ENCODE results near the gene TESMIN.

Gene TESMIN

DNA sequence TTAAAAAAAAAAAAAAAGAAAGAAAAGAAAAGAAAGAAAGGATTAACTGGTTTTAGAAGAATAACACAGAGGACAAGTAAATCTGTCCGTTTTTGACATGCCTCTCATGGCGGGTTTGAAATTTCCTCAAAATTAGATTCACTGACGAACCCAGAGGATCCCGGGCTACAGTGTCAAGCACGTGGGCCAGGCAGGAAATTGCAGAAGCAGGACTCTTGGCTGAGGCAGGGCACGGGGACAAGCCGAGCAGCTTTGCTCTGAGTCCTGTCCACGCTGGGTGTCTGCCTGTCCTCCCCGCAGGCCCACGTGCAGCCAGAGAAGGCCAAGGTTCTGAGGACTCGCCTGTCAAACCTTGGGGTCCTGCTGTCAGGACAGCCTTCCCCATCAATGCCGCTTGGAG is 42.3 kb downstream of the TESMIN start:
- DNase-seq (ENCODE audit: low spot score) = no peak

DNA sequence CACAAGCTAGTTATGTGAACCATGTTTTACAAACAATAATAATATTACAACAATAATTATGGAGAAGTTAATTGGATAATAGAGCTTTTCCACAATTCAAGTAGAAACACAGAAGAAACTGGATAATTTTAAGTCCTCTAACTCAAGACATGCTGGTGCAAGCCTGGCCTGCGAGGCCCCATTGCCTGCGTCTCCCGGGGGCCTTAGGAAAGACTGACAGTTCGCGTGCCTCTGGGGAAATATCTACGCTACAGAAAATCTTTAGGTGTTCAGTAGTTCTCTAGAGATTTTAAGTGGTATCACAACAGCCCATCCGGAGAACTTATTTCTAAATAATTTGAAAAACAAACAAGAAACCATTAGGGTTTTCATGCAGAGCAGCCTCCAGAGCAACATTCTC is 43.8 kb downstream of the TESMIN start:
- no peak for DNase-seq (ENCODE audit: low spot score)

- DNase-seq (ENCODE audit: low spot score) = no peak
Observed at GRCh38 chr11:68704887-68705286, 46.4 kb downstream of the TESMIN start.

GRCh38 chr11:68698993-68699392 is 52.3 kb downstream of the TESMIN start:
- no peak for DNase-seq (ENCODE audit: low spot score)

DNA sequence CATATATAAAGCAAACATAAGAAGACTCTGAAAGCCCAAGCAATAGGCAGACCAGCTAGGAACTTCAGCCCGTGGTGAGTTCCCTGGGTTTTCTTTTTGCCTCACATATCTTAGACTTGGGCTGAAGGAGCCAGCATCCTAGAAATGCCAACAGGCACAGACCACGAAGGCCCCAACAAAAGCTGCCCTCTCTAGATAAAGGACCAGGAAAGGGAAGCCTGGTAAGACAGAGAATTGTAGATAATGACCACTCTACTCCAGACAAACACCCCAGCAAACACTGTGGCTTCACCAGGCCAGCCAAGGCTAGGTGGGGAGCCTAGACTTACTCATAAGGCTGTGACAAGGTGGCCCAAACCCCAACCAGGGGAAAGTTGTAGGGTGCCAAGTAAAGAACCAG is 55.8 kb downstream of the TESMIN start:
- DNase-seq (ENCODE audit: low spot score) = no peak

- no peak for DNase-seq (ENCODE audit: low spot score)
Observed at GRCh38 chr11:68694431-68695297, 56.7 kb downstream of the TESMIN start.

DNA sequence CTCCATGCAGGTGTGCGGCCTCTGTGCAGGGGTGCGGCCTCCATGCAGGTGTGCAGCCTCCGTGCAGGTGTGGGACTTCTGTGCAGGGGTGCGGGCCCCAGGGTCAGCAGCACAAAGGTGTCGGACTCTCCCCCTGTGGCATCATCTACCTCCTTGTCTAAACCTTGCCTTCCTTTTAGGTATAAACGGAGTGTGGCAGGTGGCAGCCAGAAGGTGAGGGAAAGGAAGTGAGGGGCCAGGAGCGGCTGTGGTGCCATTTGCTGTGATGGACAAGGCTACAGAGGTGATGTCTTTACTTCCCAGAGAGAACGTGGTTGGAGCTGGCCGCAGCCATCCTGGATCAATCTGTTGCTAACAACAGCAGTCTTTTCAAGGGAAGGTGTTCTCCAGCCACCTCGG is 57.8 kb downstream of the TESMIN start:
- DNase-seq (ENCODE audit: low spot score) = no peak

DNA sequence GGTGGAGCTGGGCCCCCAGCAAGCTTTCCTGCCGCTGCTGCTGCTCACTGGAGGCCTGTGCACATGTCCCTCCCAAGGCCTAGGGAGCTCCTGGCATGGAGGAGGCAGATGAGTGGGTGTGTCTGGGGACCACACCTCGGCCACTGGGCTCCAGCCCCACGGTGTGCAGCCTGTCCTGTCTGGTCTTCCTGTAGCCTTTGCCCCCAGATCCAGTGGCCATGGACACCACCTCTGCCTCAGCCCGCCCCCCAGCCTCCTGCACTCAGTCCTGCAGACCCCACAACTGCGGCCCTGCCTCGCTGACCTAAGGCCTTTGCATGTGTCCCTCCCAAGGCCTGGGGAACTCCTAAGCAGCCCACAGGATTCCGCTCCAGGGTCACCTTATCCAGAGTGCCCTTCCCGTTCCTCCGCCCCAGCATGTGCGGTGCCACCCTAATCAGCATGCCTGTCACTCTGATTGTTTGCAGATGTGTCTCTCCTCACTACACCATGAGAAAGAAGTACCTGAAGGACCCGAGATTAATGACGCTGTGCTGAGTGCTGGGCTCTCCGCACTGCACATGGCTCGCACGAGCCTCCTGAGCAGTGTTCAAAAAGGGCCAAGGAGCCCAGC is 58.3 kb downstream of the TESMIN start:
- no peak for DNase-seq (ENCODE audit: low spot score)

- no peak for DNase-seq (ENCODE audit: low spot score)
Observed at GRCh38 chr11:68692115-68692514, 59.2 kb downstream of the TESMIN start.

DNA sequence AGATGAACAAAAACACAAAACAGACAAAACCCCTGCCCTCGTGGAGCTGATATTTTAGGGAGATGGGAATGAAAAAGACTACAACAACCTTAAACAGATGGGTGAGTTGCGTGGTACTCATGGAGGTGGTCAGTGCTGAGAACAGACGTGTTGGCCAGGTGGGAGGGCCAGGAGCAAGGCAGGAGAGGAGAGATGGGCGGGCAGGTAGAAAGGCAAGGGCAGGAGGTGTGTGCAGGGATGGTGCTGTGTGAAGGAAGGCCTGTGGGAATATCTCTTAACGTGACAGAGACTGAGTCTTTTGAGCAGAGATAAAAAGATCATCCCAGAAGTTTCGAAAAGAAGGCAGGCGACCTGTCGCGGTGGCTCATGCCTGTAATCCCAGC is 59.9 kb downstream of the TESMIN start:
- DNase-seq (ENCODE audit: low spot score) = no peak

DNA sequence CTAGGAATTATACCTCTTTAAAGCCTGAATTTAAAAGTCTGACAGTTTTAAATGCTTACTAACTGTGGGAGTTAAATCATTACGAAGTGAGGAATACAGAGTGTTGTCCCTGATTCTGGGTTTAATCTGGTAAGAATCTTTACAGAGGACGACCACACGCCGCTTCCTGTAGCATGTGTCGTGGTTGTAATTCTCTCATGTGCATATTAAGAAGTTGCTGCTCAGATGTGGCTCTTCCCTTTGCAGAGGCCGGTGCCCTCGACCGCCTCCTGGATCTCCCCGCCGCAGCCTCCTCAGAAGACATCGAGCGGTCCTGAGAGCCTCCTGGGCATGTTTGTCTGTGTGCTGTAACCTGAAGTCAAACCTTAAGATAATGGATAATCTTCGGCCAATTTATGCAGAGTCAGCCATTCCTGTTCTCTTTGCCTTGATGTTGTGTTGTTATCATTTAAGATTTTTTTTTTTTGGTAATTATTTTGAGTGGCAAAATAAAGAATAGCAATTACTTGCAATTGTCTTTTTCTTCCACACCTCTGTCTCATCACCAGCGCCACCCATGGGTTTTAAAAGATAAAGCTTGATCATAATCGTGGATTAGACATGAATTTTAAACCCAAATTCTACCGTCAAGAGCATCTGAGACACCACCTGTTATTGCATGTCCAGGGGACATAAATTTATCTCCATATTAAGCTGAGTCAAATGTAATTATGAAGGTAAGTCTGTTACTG is 60.5 kb downstream of the TESMIN start:
- no peak for DNase-seq (ENCODE audit: low spot score)

DNA sequence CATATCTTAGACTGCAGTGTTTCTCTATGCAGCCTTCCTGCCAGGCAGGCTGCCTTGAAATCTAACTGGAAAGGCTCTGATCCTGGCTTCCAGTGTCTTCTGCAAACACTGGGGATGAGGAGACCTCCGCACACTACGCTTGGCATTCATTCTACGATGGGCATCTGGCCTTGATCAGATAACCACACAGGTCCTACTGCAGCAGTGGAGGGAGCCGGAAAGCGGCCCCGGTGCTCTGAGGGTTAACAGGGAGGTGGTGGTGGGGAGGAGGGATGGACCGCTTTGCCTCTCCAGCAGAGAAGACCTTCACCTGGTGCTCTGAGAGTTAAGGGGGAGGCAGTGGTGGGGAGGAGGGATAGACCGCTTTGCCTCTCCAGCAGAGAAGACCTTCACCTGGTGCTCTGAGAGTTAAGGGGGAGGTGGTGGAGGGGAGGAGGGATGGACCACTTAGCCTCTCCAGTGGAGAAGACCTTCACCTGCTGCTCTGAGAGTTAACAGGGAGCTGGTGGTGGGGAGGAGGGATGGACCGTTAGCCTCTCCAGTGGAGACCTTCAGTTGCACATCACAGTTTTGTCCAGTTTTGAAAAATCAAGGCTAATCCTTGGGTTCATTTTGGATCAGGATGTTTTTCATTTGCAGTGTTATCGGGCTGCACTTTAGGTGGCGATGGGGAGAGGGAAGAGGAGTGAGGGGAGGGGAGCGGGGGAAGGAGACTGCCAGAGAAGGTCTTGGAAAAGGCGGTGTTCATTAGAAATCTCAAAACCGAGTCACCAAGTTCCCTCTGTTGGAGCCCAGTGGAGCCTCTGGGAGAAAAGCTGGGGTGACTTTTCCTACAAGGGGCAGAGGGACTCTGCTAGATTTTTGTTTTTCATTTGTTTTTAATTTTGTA is 61.3 kb downstream of the TESMIN start:
- DNase-seq (ENCODE audit: low spot score) = no peak

DNA sequence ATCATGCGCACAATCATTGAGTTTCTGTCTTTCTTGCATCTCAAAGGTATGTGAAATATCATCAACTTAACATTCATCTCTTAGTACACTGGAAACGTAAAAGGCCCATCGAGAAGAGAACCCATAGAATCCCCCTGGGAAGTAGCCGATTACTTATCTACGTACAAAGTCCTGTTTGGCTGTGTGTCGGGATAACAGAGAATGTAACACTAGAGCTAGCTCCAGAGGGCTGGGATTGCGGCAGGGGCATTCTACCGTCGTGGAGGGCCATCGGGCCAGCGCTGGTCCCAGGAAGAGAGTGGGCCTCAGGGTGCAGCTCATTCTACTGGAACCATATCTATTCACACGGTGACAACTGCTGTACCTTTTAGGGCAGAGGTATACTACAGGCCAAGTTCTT is 62.4 kb downstream of the TESMIN start:
- no peak for DNase-seq (ENCODE audit: low spot score)

GRCh38 chr11:68687986-68688385 is 63.3 kb downstream of the TESMIN start:
- no peak for DNase-seq (ENCODE audit: low spot score)

GRCh38 chr11:68687311-68687710 is 64.0 kb downstream of the TESMIN start:
- DNase-seq (ENCODE audit: low spot score) = no peak

GRCh38 chr11:68686486-68686885 is 64.8 kb downstream of the TESMIN start:
- no peak for DNase-seq (ENCODE audit: low spot score)

- DNase-seq (ENCODE audit: low spot score) = no peak
Observed at GRCh38 chr11:68685656-68686380, 65.5 kb downstream of the TESMIN start.

- DNase-seq (ENCODE audit: low spot score) = no peak
Observed at GRCh38 chr11:68684385-68685356, 66.6 kb downstream of the TESMIN start, which contains the start of gene GAL. GAL (plus strand) TSS chr11:68684544; CDS start chr11:68684924, 380 bp downstream.

GRCh38 chr11:68683536-68684384 is 67.6 kb downstream of the TESMIN start:
- DNase-seq (ENCODE audit: low spot score) = no peak

Measured in pons (tissue), 1 donor.